ENCODE data around the gene NEGR1.
A peak's percentile ranks its signal among the peaks of the same experiment; 100 is the strongest.

The NEGR1 gene

GRCh38 chr1:71634159-71634558 lies 648.2 kb downstream of the NEGR1 start:
- in situ Hi-C loops (cut with HindIII; ENCODE audit: low sequenced_read_pairs) = no loop called here
- TF ChIP-seq CTCF (IDR thresholded peaks at IDR 0.05; ENCODE audit: low read depth, low read length) = no peak

GRCh38 chr1:71630073-71630472 lies 652.3 kb downstream of the NEGR1 start:
- no peak overlapping the region for H3K4me3 ChIP-seq (ENCODE audit: low read depth, low read length)
- in situ Hi-C loops (cut with HindIII; ENCODE audit: low sequenced_read_pairs) = no loop called here
- TF ChIP-seq CTCF (IDR thresholded peaks at IDR 0.05; ENCODE audit: low read depth, low read length) = no peak
- no peak for DNase-seq (ENCODE audit: low read depth, low spot score)

More at GRCh38 chr1:71634159-71634558, 648.2 kb downstream of the NEGR1 start:
- H3K4me3 ChIP-seq (ENCODE audit: low read depth, low read length) = no peak overlapping the region
- no peak for DNase-seq (ENCODE audit: low read depth, low spot score)

- TF ChIP-seq CTCF (IDR thresholded peaks at IDR 0.05; ENCODE audit: low read depth, low read length) = no peak
- DNase-seq (ENCODE audit: low read depth, low spot score) = no peak
- in situ Hi-C loops (cut with HindIII; ENCODE audit: low sequenced_read_pairs) = no loop called here
- H3K4me3 ChIP-seq (ENCODE audit: low read depth, low read length) = no peak overlapping the region
These were observed 657.3 kb downstream of the NEGR1 start for GRCh38 chr1:71625004-71625403.

DNA sequence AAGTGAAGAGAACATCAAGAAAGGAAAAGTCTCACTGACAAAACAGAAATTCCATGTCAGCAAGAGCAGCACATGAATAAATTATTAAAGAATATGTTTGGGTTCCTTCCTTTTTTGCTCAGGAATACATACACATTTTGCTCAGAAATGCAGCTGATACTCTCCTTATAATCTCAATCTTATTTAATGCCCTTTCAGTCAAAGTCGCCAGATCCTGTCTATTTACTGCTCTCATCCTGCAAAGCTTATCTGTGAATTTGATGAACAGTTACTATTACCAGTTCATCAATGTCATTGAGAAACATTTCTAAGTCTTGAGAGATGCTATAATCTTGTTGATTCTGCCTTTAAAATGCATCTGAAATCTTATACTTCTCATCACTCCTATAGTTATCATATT lies 658.5 kb downstream of the NEGR1 start:
- no peak overlapping the region for H3K4me3 ChIP-seq (ENCODE audit: low read depth, low read length)
- no peak for TF ChIP-seq CTCF (IDR thresholded peaks at IDR 0.05; ENCODE audit: low read depth, low read length)
- in situ Hi-C loops (cut with HindIII; ENCODE audit: low sequenced_read_pairs) = no loop called here
- no peak for DNase-seq (ENCODE audit: low read depth, low spot score)

DNA sequence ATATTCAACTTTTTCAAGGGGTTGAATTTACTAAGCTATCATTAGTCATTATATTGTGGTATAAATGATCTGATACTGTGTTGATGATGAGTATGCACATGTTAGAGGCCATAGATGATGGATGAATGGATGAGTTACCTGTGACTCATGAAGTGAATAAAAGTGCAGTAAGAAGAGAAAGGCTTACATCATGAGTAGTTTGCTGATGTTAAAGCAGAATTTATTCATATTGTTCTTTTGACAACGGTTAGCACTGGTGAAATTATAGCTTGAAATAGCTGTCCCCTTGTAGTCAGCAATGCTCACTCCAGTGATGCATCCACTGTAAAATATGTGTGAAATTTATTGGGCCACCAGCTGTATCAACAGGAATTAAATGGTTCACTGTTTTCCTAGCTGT lies 660.6 kb downstream of the NEGR1 start:
- TF ChIP-seq CTCF (IDR thresholded peaks at IDR 0.05; ENCODE audit: low read depth, low read length) = no peak
- DNase-seq (ENCODE audit: low read depth, low spot score) = peak; percentile 79
- H3K4me3 ChIP-seq (ENCODE audit: low read depth, low read length) = no peak overlapping the region
- in situ Hi-C loops (cut with HindIII; ENCODE audit: low sequenced_read_pairs) = no loop called here

- no peak for TF ChIP-seq CTCF (IDR thresholded peaks at IDR 0.05; ENCODE audit: low read depth, low read length)
- in situ Hi-C loops (cut with HindIII; ENCODE audit: low sequenced_read_pairs) = no loop called here
- no peak for DNase-seq (ENCODE audit: low read depth, low spot score)
- H3K4me3 ChIP-seq (ENCODE audit: low read depth, low read length) = no peak overlapping the region
These were observed 663.4 kb downstream of the NEGR1 start for GRCh38 chr1:71618766-71619530.
